GM12891 (cell line): ENCODE measurements around the gene CNTLN.

Source experiments
- POLR2A ChIP-seq: IDR thresholded peaks from 2 replicates; pipeline ENCODE4 v1.6.1; 2011; ENCODE audit warnings: low read depth, low read length, control low read depth
- TAF1 ChIP-seq: IDR thresholded peaks from 2 replicates; pipeline ENCODE4 v1.6.1; 2011; ENCODE audit warnings: low read depth, low read length, control low read depth

- TF ChIP-seq POLR2A (no peak), TAF1 (no peak)
Observed at GRCh38 chr9:17520268-17521064, 385.6 kb downstream of the CNTLN start.
